ENCODE results near the gene MROH8. TPM values are rescaled to one million over a fixed set of nuclear protein-coding genes. Genes with fewer than 3 reads are reported as not detected.

The MROH8 gene
- total and polyA plus RNA-seq, 2 experiments from 2014 or later: 3.7 to 3.9 TPM

DNA sequence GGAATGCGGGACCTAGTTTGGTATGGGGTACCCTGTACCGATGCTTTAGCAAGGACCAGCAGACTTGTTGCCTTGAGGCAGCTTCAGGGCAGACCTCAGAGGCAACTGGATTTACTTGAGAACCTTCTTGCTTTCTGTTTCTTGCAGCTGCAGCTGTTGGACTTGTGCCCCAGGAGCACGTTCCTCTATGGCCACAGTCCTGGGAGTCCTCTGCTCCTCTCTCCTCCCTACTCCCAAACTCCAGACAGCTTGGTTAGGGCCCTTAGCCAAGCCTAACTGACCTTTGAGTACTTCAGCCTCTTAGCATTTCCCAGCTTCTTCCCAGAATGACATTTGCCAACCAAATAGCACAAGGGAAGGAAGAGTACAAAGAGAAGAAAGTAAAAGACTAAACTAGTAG, 47.5 kb upstream of the MROH8 start:
- no peaks in the 10 kb centered on the region for H3K4me1 ChIP-seq (ENCODE audit: insufficient read depth)
- H3K79me2 ChIP-seq: no peaks in the 10 kb centered on the region
- TF ChIP-seq, protein P1, sequence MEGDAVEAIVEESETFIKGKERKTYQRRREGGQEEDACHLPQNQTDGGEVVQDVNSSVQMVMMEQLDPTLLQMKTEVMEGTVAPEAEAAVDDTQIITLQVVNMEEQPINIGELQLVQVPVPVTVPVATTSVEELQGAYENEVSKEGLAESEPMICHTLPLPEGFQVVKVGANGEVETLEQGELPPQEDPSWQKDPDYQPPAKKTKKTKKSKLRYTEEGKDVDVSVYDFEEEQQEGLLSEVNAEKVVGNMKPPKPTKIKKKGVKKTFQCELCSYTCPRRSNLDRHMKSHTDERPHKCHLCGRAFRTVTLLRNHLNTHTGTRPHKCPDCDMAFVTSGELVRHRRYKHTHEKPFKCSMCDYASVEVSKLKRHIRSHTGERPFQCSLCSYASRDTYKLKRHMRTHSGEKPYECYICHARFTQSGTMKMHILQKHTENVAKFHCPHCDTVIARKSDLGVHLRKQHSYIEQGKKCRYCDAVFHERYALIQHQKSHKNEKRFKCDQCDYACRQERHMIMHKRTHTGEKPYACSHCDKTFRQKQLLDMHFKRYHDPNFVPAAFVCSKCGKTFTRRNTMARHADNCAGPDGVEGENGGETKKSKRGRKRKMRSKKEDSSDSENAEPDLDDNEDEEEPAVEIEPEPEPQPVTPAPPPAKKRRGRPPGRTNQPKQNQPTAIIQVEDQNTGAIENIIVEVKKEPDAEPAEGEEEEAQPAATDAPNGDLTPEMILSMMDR (IDR thresholded peaks at IDR 0.05; ENCODE audit: poor library complexity): no peak
- no peak for TF ChIP-seq EZH2phosphoT487 (IDR thresholded peaks at IDR 0.05; ENCODE audit: low read depth, severe bottlenecking, unreplicated experiment)
- TF ChIP-seq EZH2 (IDR thresholded peaks at IDR 0.05; ENCODE audit: borderline replicate concordance): no peak
- no peaks in the 10 kb centered on the region for H3K9me2 ChIP-seq (replicated peaks; ENCODE audit: insufficient read depth)
- H3K27me3 ChIP-seq: no peaks in the 10 kb centered on the region
- 97% methylated on average over 3 of the region's 3 CpGs for WGBS (ENCODE audit: low lambda C conversion rate, missing lambda C conversion rate)
- peaks cover 6% of the 10 kb centered on the region for H3K36me3 ChIP-seq (replicated peaks; ENCODE audit: insufficient read depth, low read depth)
- no peak overlapping the region for H3K27ac ChIP-seq
- no peak for DNase-seq (ENCODE audit: low spot score)
- no peak overlapping the region for H3K4me3 ChIP-seq
- no peak overlapping the region for H3K4me2 ChIP-seq
- no peaks in the 10 kb centered on the region for H3K9me3 ChIP-seq (ENCODE audit: low read depth)
- no peak overlapping the region for H2AFZ ChIP-seq
- H4K20me1 ChIP-seq (ENCODE audit: insufficient read depth, poor library complexity, severe bottlenecking): no peaks in the 10 kb centered on the region

DNA sequence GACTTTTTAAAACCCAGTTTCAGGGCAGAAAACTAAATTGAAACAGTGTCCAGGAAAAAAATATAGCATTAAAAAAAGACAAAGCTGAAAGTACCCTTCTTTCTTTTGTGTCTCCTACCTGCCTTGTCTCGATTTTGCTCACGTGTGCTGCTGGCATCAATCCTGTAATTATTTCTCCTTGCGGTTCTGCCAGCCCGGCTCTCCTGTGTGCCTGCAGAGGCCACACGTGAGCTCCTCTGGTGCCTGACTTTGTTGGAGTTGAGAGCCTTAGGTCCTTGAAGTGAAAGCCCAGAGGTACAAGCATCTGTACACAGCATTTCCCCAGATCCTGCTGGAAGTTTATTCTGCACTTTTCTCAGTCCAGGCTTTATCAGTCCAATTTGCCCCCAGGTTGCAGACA, 45.8 kb upstream of the MROH8 start:
- no peaks in the 10 kb centered on the region for H4K20me1 ChIP-seq (ENCODE audit: insufficient read depth, poor library complexity, severe bottlenecking)
- no peaks in the 10 kb centered on the region for H3K36me3 ChIP-seq (replicated peaks; ENCODE audit: insufficient read depth, low read depth)
- no peak overlapping the region for H3K27ac ChIP-seq
- H3K9me2 ChIP-seq (replicated peaks; ENCODE audit: insufficient read depth): no peaks in the 10 kb centered on the region
- no peak overlapping the region for H3K4me3 ChIP-seq
- no peaks in the 10 kb centered on the region for H3K4me1 ChIP-seq (ENCODE audit: insufficient read depth)
- H2AFZ ChIP-seq: no peak overlapping the region
- 96% methylated on average over 5 of the region's 5 CpGs for WGBS (ENCODE audit: low lambda C conversion rate, missing lambda C conversion rate)
- H3K9me3 ChIP-seq (ENCODE audit: low read depth): no peaks in the 10 kb centered on the region
- DNase-seq (ENCODE audit: low spot score): no peak
- TF ChIP-seq, protein P1 (IDR thresholded peaks at IDR 0.05; ENCODE audit: poor library complexity): no peak
- TF ChIP-seq EZH2phosphoT487 (IDR thresholded peaks at IDR 0.05; ENCODE audit: low read depth, severe bottlenecking, unreplicated experiment) (no peak), EZH2 (IDR thresholded peaks at IDR 0.05; ENCODE audit: borderline replicate concordance) (no peak)
- H3K27me3 ChIP-seq: no peaks in the 10 kb centered on the region
- H3K4me2 ChIP-seq: no peak overlapping the region
- H3K79me2 ChIP-seq: no peaks in the 10 kb centered on the region

DNA sequence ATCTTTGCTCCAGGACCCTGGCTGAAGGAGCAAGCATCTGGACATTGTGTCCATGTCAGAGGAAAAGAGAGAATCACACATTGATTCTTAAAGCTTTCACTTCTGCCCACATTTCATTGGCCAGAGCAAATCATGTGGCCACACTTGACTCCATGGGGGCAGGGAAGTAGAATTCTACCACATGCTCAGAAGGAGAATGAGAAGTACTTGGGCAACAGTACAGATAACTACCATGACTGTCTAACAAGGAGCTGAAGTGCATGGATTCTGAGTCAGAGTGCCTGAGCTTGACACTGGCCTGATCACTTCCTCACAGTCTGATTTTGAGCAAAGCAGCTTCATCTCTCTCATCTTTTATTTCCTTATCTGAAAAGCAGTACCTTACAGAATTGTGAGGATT, 43.7 kb upstream of the MROH8 start:
- Histone ChIP-seq H3K27me3 (no peaks in the 10 kb centered on the region), H2AFZ (no peak overlapping the region), H3K79me2 (peaks cover 5% of the 10 kb centered on the region), H3K9me3 (ENCODE audit: low read depth) (no peaks in the 10 kb centered on the region), H3K36me3 (replicated peaks; ENCODE audit: insufficient read depth, low read depth) (no peaks in the 10 kb centered on the region), H3K4me2 (no peak overlapping the region), H3K4me1 (ENCODE audit: insufficient read depth) (no peaks in the 10 kb centered on the region), H3K9me2 (replicated peaks; ENCODE audit: insufficient read depth) (no peaks in the 10 kb centered on the region), H4K20me1 (ENCODE audit: insufficient read depth, poor library complexity, severe bottlenecking) (no peaks in the 10 kb centered on the region), H3K4me3 (no peak overlapping the region), H3K27ac (peak overlapping the region; percentile 38)
- DNase-seq (ENCODE audit: low spot score): peak; percentile 62
- TF ChIP-seq, protein P1 (IDR thresholded peaks at IDR 0.05; ENCODE audit: poor library complexity): no peak
- TF ChIP-seq EZH2 (IDR thresholded peaks at IDR 0.05; ENCODE audit: borderline replicate concordance): no peak
- TF ChIP-seq EZH2phosphoT487 (IDR thresholded peaks at IDR 0.05; ENCODE audit: low read depth, severe bottlenecking, unreplicated experiment): no peak

DNA sequence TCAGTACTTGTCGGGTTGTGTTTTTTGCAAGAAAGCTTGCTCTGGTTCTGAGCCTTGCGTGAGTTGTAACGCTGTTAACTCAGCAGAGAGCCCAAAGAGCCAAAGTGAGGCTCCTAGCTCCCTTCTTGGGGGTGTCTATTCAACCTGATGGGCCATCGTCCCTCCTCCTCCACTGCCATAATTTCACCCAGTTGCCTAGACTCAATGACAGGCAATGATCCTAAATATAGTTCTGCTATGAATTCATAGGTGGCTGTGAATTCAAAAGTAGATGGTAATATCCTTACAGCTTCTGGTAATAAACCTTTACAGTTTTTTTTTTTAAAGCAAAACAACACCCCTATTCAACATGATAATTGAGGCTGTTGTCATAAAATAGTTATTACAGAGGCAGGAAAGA, 42.7 kb upstream of the MROH8 start:
- Histone ChIP-seq H3K36me3 (replicated peaks; ENCODE audit: insufficient read depth, low read depth) (no peaks in the 10 kb centered on the region), H3K9me3 (ENCODE audit: low read depth) (no peaks in the 10 kb centered on the region), H2AFZ (no peak overlapping the region), H3K4me3 (no peak overlapping the region), H4K20me1 (ENCODE audit: insufficient read depth, poor library complexity, severe bottlenecking) (no peaks in the 10 kb centered on the region), H3K4me2 (no peak overlapping the region), H3K4me1 (ENCODE audit: insufficient read depth) (no peaks in the 10 kb centered on the region), H3K9me2 (replicated peaks; ENCODE audit: insufficient read depth) (no peaks in the 10 kb centered on the region), H3K79me2 (peaks cover 5% of the 10 kb centered on the region), H3K27me3 (no peaks in the 10 kb centered on the region), H3K27ac (no peak overlapping the region)
- TF ChIP-seq, protein P1 (IDR thresholded peaks at IDR 0.05; ENCODE audit: poor library complexity): no peak
- no peak for TF ChIP-seq EZH2phosphoT487 (IDR thresholded peaks at IDR 0.05; ENCODE audit: low read depth, severe bottlenecking, unreplicated experiment)
- no peak for TF ChIP-seq EZH2 (IDR thresholded peaks at IDR 0.05; ENCODE audit: borderline replicate concordance)
- 92% methylated on average over 4 of the region's 4 CpGs for WGBS (ENCODE audit: low lambda C conversion rate, missing lambda C conversion rate)
- DNase-seq (ENCODE audit: low spot score): no peak
